Bronchial epithelial cell (primary cell): ENCODE data around the gene USP32. TPM values are rescaled to one million over a fixed set of nuclear protein-coding genes. Genes with fewer than 3 reads are reported as not detected.

Experiments used
- DNase-seq: peaks from one replicate; pipeline ENCODE4 v3.0.0-alpha.2; 2010; ENCODE audit warnings: low read depth
- FAIRE-seq: peaks from 2 replicates; lab custom pipeline; 2011; peaks lifted over from hg19 to GRCh38; lab: Jason Lieb, UNC
- H3K27me3 ChIP-seq: 2 replicates; pipeline ENCODE4 v1.5.1; 2011; ENCODE audit warnings: low read length; ENCODE audit not compliant: control insufficient read depth, insufficient read depth
- H3K36me3 ChIP-seq: 2 replicates; pipeline ENCODE4 v1.5.1; 2011; ENCODE audit warnings: low read length; ENCODE audit not compliant: control insufficient read depth, insufficient read depth
- H3K4me3 ChIP-seq: 2 replicates; pipeline ENCODE4 v1.5.1; 2011; ENCODE audit warnings: mild to moderate bottlenecking, low read depth, low read length, control low read depth
- total RNA-seq: library from RNA; depleted of rRNA; stranded (reverse); fragments of >200 nt; gene quantifications from 2 replicates; pipeline ENCODE4 v1.2.1, GENCODE V29; 2014
- TF ChIP-seq, protein P1 (sequence below): IDR thresholded peaks from 2 replicates; pipeline ENCODE4 v1.5.1; 2011; ENCODE audit warnings: mild to moderate bottlenecking, moderate library complexity, low read length, control low read depth, inconsistent platforms; ENCODE audit not compliant: insufficient read depth, severe bottlenecking

USP32 gene
- total RNA-seq, 1 donor from 2014 or later: 35.8 TPM

DNA sequence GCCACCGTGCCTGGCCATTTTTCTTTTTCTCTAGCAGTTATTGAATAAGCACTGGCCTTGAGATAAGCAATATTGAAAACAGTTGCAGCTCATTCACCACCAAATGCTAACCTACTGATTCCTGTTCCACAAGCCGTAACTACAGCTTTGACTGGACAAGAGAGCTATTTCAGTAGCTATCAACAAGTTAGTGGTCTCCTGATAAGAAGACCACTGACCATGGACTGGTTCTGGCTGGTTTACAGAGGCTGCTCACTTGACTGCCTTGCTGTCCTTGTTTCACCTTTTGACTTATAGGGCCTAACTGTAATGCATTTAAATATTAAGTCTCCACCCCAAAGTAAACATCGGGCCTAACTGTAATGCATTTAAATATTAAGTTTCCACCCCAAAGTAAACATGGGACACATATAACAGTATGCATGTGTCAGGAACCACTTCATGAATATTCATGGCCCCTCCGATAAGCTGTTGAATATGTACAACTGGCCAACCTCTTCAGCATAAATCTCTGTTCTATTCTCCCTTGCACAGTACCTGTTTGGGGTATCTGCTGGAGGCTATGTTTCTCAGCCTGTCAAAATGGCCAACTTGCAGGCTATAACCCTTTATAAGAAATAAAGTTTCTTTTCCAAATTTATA lies 94.1 kb downstream of the USP32 start:
- FAIRE-seq (no peak), DNase-seq (no peak)
- TF ChIP-seq, protein P1, sequence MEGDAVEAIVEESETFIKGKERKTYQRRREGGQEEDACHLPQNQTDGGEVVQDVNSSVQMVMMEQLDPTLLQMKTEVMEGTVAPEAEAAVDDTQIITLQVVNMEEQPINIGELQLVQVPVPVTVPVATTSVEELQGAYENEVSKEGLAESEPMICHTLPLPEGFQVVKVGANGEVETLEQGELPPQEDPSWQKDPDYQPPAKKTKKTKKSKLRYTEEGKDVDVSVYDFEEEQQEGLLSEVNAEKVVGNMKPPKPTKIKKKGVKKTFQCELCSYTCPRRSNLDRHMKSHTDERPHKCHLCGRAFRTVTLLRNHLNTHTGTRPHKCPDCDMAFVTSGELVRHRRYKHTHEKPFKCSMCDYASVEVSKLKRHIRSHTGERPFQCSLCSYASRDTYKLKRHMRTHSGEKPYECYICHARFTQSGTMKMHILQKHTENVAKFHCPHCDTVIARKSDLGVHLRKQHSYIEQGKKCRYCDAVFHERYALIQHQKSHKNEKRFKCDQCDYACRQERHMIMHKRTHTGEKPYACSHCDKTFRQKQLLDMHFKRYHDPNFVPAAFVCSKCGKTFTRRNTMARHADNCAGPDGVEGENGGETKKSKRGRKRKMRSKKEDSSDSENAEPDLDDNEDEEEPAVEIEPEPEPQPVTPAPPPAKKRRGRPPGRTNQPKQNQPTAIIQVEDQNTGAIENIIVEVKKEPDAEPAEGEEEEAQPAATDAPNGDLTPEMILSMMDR: no peak
- H3K36me3 ChIP-seq: peaks cover 1% of the 10 kb centered on the region
- no peak overlapping the region for H3K4me3 ChIP-seq
- H3K27me3 ChIP-seq: no peaks in the 10 kb centered on the region

DNA sequence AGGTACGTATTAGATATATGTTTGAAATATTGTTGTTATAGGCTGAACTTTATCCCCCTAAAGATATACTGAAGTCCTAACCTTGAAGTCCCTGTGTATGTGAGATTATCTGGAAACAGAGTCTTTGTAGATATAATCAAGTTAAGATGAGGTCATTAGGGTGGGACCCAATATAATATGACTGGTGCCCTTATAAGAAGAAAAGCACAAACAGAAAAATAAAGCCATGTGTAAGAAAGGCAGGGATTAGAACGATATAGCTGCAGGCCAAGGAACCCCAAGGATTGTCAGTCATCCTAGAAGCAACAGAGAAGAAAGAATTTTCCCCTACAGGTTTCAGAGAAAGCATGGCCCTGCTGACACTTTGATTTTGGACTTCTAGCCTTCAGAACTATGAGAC lies 95.8 kb downstream of the USP32 start:
- DNase-seq (no peak), FAIRE-seq (no peak)
- Histone ChIP-seq H3K36me3 (peaks cover 1% of the 10 kb centered on the region), H3K4me3 (no peak overlapping the region), H3K27me3 (no peaks in the 10 kb centered on the region)
- TF ChIP-seq, protein P1: no peak

DNA sequence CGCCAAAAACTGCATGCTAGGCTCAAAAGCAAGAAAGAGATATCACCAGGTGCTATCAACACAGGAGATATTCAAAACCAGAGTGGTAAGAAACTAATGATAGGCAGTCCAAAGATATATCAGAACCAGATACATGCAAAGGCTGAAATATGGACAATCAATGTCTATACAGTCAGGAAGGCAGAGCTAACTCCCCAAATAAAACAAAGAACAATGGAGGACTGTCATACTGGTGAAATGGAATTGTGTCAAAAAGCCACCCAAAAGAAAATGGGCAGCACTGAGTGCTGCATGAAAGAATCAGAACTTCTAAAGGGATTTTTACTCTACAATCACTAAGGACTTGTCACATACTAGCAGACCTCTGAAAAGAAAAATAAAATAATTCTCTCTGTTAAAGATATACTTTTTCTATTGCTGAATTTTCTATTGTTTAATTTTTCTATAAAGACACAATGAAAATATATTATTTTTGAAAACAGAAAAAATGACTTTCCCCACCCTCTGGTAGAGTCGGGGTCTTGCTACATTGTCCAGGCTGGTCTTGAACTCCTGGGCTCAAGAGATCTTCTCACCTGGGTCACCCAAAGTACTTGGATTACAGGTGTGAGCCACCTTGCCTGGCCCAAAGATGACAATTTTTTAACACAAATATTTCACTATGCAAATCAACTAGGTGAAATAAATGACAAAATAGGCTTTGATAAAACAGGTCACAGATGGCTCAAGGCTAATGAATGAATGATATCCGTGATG lies 98.2 kb downstream of the USP32 start:
- Histone ChIP-seq H3K36me3 (peaks cover 1% of the 10 kb centered on the region), H3K4me3 (no peak overlapping the region), H3K27me3 (no peaks in the 10 kb centered on the region)
- FAIRE-seq: no peak
- TF ChIP-seq, protein P1: no peak
- no peak for DNase-seq

DNA sequence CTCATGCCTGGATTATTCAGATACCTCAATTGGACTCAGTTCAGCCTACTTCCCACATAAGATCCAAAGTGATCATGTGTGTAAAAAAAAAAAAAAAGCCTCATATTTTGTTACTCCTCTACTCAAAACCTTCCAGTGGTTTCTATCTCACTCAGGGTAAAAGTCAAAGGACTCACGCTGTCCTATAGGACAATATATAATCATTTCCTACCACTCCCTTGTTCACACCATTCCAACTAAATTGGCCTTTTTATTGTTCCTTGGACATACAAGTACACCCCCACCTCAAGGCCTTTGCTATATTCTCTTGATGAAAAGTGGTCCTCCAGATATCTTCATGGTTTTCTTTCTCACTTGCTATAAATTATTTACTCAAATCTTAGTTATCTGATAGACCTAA lies 99.2 kb downstream of the USP32 start:
- FAIRE-seq (no peak), DNase-seq (no peak)
- H3K36me3 ChIP-seq: peaks cover 1% of the 10 kb centered on the region

DNA sequence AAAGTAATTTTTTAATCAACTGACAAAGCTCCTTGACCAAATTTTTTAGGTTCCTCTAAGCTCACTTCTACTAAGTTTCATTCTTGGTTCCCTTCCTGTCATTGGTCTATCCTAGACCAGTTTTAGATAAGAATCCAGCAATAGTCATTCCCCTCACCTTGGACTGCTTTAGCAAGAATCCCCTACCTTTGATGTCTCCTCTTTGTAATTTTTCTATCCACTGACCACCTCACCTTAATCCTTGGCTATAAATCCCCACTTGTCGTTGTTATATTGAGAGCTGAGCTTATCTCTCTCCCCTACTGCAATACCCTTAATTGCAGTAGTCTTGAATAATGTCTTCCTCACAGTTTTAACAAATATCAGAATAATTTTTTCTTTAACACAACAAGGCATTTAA lies 107.2 kb downstream of the USP32 start:
- FAIRE-seq (no peak), DNase-seq (no peak)
- H3K4me3 ChIP-seq: no peak overlapping the region
- no peaks in the 10 kb centered on the region for H3K36me3 ChIP-seq
- TF ChIP-seq, protein P1: no peak
- no peaks in the 10 kb centered on the region for H3K27me3 ChIP-seq

More for the DNA sequence above, 99.2 kb downstream of the USP32 start:
- Histone ChIP-seq H3K4me3 (no peak overlapping the region), H3K27me3 (no peaks in the 10 kb centered on the region)
- TF ChIP-seq, protein P1: no peak
